Loucy (cell line): ENCODE data around the gene RNLS.

Source experiments
- H2AFZ ChIP-seq: fragments of 200-600 bp; sonication (generic); 2 replicates; pipeline ENCODE4 v1.6.0; 2016; ENCODE audit warnings: antibody characterized with exemption, mild to moderate bottlenecking, low read length, moderate library complexity
- H3F3A ChIP-seq: fragments of 200-600 bp; 2 replicates; pipeline ENCODE4 v1.6.0; 2016; ENCODE audit warnings: antibody characterized with exemption, low read depth, mild to moderate bottlenecking
- H3K27me3 ChIP-seq: fragments of 200-600 bp; sonication (generic); 2 replicates; pipeline ENCODE4 v1.6.1; 2014; ENCODE audit warnings: low read length, mild to moderate bottlenecking; ENCODE audit not compliant: insufficient read depth, poor library complexity, severe bottlenecking
- H3K36me3 ChIP-seq: fragments of 200-600 bp; sonication (generic); 2 replicates; pipeline ENCODE4 v1.6.1; 2016; ENCODE audit warnings: low read length; ENCODE audit not compliant: insufficient read depth
- H3K4me1 ChIP-seq: fragments of 200-600 bp; sonication (generic); 2 replicates; pipeline ENCODE4 v1.5.1; 2014; ENCODE audit warnings: low read length, mild to moderate bottlenecking; ENCODE audit not compliant: insufficient read depth, poor library complexity, severe bottlenecking
- H3K4me2 ChIP-seq: fragments of 200-600 bp; sonication (generic); 2 replicates; pipeline ENCODE4 v1.6.0; 2014; ENCODE audit warnings: antibody characterized with exemption, low read length, low read depth, mild to moderate bottlenecking; ENCODE audit not compliant: poor library complexity, severe bottlenecking
- H3K4me3 ChIP-seq: fragments of 200-600 bp; sonication (generic); 2 replicates; pipeline ENCODE4 v1.5.1; 2014; ENCODE audit warnings: low read length, mild to moderate bottlenecking, mixed read lengths; ENCODE audit not compliant: poor library complexity, severe bottlenecking
- H3K79me2 ChIP-seq: fragments of 200-600 bp; sonication (generic); 2 replicates; pipeline ENCODE4 v1.6.1; 2014; ENCODE audit warnings: low read length; ENCODE audit not compliant: insufficient read depth
- H3K9ac ChIP-seq: fragments of 200-600 bp; sonication (generic); 2 replicates; pipeline ENCODE4 v1.6.0; 2014; ENCODE audit warnings: mild to moderate bottlenecking, low read depth, low read length, moderate library complexity; ENCODE audit not compliant: poor library complexity, severe bottlenecking
- H3K9me2 ChIP-seq: fragments of 200-600 bp; sonication (generic); replicated peaks from 2 replicates; pipeline ENCODE4 v1.6.1; 2016; ENCODE audit warnings: low read depth, low read length, mixed read lengths
- H3K9me3 ChIP-seq: fragments of 200-600 bp; sonication (generic); 2 replicates; pipeline ENCODE4 v1.6.1; 2014; ENCODE audit warnings: mild to moderate bottlenecking, antibody characterized with exemption, low read length, low read depth; ENCODE audit not compliant: insufficient read depth
- H4K20me1 ChIP-seq: fragments of 200-600 bp; sonication (generic); 2 replicates; pipeline ENCODE4 v1.6.0; 2014; ENCODE audit warnings: antibody characterized with exemption, low read length, mild to moderate bottlenecking; ENCODE audit not compliant: insufficient read depth, poor library complexity, severe bottlenecking
- EZH2phosphoT487 ChIP-seq: fragments of 200-600 bp; IDR thresholded peaks from 2 replicates; pipeline ENCODE4 v1.6.1; 2018; ENCODE audit warnings: antibody characterized with exemption, mild to moderate bottlenecking, moderate library complexity, borderline replicate concordance
- TF ChIP-seq, protein P1 (sequence below): fragments of 200-600 bp; sonication (generic); conservative IDR thresholded peaks from 2 replicates; pipeline ENCODE4 v1.5.1; 2014; ENCODE audit warnings: mild to moderate bottlenecking, antibody characterized with exemption, low read length

The RNLS gene

DNA sequence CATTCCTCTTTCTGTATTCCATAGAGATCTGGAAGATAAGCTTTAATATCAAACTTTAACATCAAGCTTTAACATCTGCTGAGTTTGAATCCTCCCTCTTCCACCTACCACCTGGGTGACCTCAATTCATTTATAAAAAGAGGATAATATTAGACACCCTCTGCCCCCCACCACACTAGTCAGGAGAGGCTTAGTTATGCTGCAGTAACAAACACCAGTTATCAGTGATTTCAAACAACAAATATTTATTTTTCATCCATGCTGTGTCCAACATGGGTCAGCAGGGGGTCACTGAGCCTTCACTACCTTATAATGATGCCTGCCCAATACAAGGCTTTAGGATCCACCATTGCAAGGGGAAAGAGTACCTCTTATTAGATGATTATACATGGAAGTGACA, 322.0 kb downstream of the RNLS start:
- Histone ChIP-seq H3K27me3 (no peaks in the 10 kb centered on the region), H3K9ac (no peak overlapping the region), H3K4me1 (peaks cover 21% of the 10 kb centered on the region), H2AFZ (no peak overlapping the region), H3K4me3 (no peak overlapping the region), H3K9me2 (no peaks in the 10 kb centered on the region), H4K20me1 (peaks cover 5% of the 10 kb centered on the region), H3K9me3 (no peaks in the 10 kb centered on the region), H3K79me2 (peaks cover 72% of the 10 kb centered on the region; the same call in 1 of the 2 replicates), H3K4me2 (no peak overlapping the region), H3F3A (no peaks in the 10 kb centered on the region), H3K36me3 (peaks cover 17% of the 10 kb centered on the region; the same call in 1 of the 2 replicates)
- TF ChIP-seq, protein P1, sequence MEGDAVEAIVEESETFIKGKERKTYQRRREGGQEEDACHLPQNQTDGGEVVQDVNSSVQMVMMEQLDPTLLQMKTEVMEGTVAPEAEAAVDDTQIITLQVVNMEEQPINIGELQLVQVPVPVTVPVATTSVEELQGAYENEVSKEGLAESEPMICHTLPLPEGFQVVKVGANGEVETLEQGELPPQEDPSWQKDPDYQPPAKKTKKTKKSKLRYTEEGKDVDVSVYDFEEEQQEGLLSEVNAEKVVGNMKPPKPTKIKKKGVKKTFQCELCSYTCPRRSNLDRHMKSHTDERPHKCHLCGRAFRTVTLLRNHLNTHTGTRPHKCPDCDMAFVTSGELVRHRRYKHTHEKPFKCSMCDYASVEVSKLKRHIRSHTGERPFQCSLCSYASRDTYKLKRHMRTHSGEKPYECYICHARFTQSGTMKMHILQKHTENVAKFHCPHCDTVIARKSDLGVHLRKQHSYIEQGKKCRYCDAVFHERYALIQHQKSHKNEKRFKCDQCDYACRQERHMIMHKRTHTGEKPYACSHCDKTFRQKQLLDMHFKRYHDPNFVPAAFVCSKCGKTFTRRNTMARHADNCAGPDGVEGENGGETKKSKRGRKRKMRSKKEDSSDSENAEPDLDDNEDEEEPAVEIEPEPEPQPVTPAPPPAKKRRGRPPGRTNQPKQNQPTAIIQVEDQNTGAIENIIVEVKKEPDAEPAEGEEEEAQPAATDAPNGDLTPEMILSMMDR = no peak
- no peak for TF ChIP-seq EZH2phosphoT487

DNA sequence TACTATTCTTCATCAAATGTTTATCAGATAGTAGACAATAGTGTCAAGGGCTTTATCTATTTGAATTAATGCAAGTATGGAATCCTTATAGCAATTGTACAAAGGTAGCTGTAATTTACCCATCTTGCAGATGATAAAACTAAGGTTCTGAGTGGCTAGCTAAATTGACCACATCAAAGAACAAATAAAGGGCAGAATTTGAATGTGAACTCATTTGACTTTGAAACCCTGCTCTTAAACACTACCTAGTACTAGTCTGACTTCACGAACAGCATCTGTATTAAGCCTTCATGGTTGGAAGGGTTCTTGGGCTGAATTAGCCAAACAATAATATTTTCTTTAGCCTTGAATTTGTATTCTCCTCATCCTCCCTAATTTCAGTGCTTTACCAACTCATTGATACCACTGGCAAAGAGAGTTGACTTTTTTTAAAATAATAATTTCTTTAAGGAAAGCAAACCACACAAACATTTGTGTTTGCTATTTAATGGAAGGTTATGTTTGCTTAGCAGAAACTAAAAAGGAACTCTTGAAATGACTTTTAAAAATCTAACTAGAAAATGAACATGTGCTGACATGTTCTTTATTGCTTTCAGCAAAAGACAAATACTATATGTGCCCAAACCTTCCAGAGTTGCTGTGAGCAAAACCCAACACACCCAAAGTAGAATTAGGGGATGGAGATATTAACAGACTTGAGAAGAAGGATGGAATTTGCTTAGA, 322.6 kb downstream of the RNLS start:
- H3K4me1 ChIP-seq = peaks cover 16% of the 10 kb centered on the region
- TF ChIP-seq EZH2phosphoT487 = no peak
- TF ChIP-seq, protein P1 = no peak
- H3K36me3 ChIP-seq = peaks cover 22% of the 10 kb centered on the region; the same call in 1 of the 2 replicates
- no peak overlapping the region for H3K4me3 ChIP-seq
- H3K79me2 ChIP-seq = peaks cover 69% of the 10 kb centered on the region; the same call in 1 of the 2 replicates
- H3K27me3 ChIP-seq = no peaks in the 10 kb centered on the region
- H3K9me2 ChIP-seq = no peaks in the 10 kb centered on the region
- no peaks in the 10 kb centered on the region for H3F3A ChIP-seq
- peaks cover 9% of the 10 kb centered on the region for H4K20me1 ChIP-seq
- no peak overlapping the region for H2AFZ ChIP-seq
- H3K9ac ChIP-seq = no peak overlapping the region
- no peaks in the 10 kb centered on the region for H3K9me3 ChIP-seq
- H3K4me2 ChIP-seq = no peak overlapping the region

DNA sequence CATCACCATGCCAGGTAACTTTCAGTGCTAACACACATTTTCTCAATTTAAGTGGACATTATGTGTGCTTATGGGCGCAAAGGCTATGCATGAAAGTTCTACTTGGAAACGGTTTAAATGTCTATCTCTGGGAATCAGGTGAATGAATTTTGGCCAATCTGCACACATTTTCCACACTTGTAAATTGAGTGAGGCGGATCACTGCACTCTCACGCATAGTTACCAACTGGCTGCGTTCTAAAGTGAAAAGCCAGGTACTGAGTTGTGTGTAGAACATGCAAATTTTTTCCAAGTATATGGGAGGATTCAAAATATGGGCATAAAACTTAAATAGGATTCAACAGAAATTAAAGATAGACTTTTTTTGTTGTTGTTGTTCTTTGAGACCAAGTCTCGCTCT, 323.7 kb downstream of the RNLS start:
- Histone ChIP-seq H3K79me2 (peaks cover 63% of the 10 kb centered on the region; the same call in 1 of the 2 replicates), H3K9me3 (no peaks in the 10 kb centered on the region), H3K4me1 (peaks cover 18% of the 10 kb centered on the region), H3F3A (no peaks in the 10 kb centered on the region), H4K20me1 (peaks cover 9% of the 10 kb centered on the region), H3K4me2 (no peak overlapping the region), H3K9me2 (no peaks in the 10 kb centered on the region), H3K9ac (no peak overlapping the region), H2AFZ (no peak overlapping the region), H3K36me3 (peaks cover 32% of the 10 kb centered on the region; the same call in 1 of the 2 replicates), H3K27me3 (no peaks in the 10 kb centered on the region), H3K4me3 (no peak overlapping the region)
- TF ChIP-seq, protein P1 = no peak
